ENCODE data around the gene TEX11. TPM values are rescaled to one million over a fixed set of nuclear protein-coding genes. Genes with fewer than 3 reads are reported as not detected.
"Not testable (repeated sequence)": the region's sequence is repeated elsewhere in the genome, so short reads cannot be mapped to it uniquely, and the experiment has no call there.

The TEX11 gene
- total RNA-seq, 1 donor from 2014 or later, result not detected

- FAIRE-seq (no peak), DNase-seq (ENCODE audit: low read depth) (no peak)
- H3K36me3 ChIP-seq (ENCODE audit: control insufficient read depth, insufficient read depth, low read length), result no peaks in the 10 kb centered on the region
Measured at GRCh38 chrX:70774223-70774622, 134.3 kb downstream of the TEX11 start.

GRCh38 chrX:70769659-70770227 lies 138.8 kb downstream of the TEX11 start:
- Histone ChIP-seq H3K27me3 (ENCODE audit: control insufficient read depth, insufficient read depth, low read length) (no peaks in the 10 kb centered on the region), H3K36me3 (ENCODE audit: control insufficient read depth, insufficient read depth, low read length) (no peaks in the 10 kb centered on the region), H3K4me3 (ENCODE audit: low read depth, low read length) (no peak overlapping the region)
- TF ChIP-seq, protein P1, sequence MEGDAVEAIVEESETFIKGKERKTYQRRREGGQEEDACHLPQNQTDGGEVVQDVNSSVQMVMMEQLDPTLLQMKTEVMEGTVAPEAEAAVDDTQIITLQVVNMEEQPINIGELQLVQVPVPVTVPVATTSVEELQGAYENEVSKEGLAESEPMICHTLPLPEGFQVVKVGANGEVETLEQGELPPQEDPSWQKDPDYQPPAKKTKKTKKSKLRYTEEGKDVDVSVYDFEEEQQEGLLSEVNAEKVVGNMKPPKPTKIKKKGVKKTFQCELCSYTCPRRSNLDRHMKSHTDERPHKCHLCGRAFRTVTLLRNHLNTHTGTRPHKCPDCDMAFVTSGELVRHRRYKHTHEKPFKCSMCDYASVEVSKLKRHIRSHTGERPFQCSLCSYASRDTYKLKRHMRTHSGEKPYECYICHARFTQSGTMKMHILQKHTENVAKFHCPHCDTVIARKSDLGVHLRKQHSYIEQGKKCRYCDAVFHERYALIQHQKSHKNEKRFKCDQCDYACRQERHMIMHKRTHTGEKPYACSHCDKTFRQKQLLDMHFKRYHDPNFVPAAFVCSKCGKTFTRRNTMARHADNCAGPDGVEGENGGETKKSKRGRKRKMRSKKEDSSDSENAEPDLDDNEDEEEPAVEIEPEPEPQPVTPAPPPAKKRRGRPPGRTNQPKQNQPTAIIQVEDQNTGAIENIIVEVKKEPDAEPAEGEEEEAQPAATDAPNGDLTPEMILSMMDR (IDR thresholded peaks at IDR 0.05; ENCODE audit: insufficient read depth, low read length, severe bottlenecking), result no peak
- no peak for FAIRE-seq
- DNase-seq (ENCODE audit: low read depth), result peak; percentile 12

More at GRCh38 chrX:70774223-70774622, 134.3 kb downstream of the TEX11 start:
- TF ChIP-seq, protein P1 (IDR thresholded peaks at IDR 0.05; ENCODE audit: insufficient read depth, low read length, severe bottlenecking), result no peak
- Histone ChIP-seq H3K27me3 (ENCODE audit: control insufficient read depth, insufficient read depth, low read length) (no peaks in the 10 kb centered on the region), H3K4me3 (ENCODE audit: low read depth, low read length) (no peak overlapping the region)

- FAIRE-seq, result no peak
- Histone ChIP-seq H3K4me3 (ENCODE audit: low read depth, low read length) (no peak overlapping the region), H3K27me3 (ENCODE audit: control insufficient read depth, insufficient read depth, low read length) (no peaks in the 10 kb centered on the region), H3K36me3 (ENCODE audit: control insufficient read depth, insufficient read depth, low read length) (no peaks in the 10 kb centered on the region)
- TF ChIP-seq, protein P1 (IDR thresholded peaks at IDR 0.05; ENCODE audit: insufficient read depth, low read length, severe bottlenecking), result no peak
- no peak for DNase-seq (ENCODE audit: low read depth)
Measured at GRCh38 chrX:70762285-70762684, 146.2 kb downstream of the TEX11 start.

GRCh38 chrX:70755850-70756249 lies 152.7 kb downstream of the TEX11 start:
- no peak for DNase-seq (ENCODE audit: low read depth)
- no peaks in the 10 kb centered on the region for H3K27me3 ChIP-seq (ENCODE audit: control insufficient read depth, insufficient read depth, low read length)
- H3K4me3 ChIP-seq (ENCODE audit: low read depth, low read length), result no peak overlapping the region
- TF ChIP-seq, protein P1 (IDR thresholded peaks at IDR 0.05; ENCODE audit: insufficient read depth, low read length, severe bottlenecking), result no peak
- FAIRE-seq, result no peak
- H3K36me3 ChIP-seq (ENCODE audit: control insufficient read depth, insufficient read depth, low read length), result no peaks in the 10 kb centered on the region

GRCh38 chrX:70754169-70754848 lies 154.2 kb downstream of the TEX11 start:
- no peak for FAIRE-seq

GRCh38 chrX:70733774-70734173 lies 174.7 kb downstream of the TEX11 start:
- not testable (repeated sequence) for H3K27me3 ChIP-seq (ENCODE audit: control insufficient read depth, insufficient read depth, low read length); H3K4me3 ChIP-seq (ENCODE audit: low read depth, low read length); H3K36me3 ChIP-seq (ENCODE audit: control insufficient read depth, insufficient read depth, low read length); DNase-seq (ENCODE audit: low read depth); FAIRE-seq

More at GRCh38 chrX:70754169-70754848, 154.2 kb downstream of the TEX11 start:
- H3K27me3 ChIP-seq (ENCODE audit: control insufficient read depth, insufficient read depth, low read length), result no peaks in the 10 kb centered on the region
- no peaks in the 10 kb centered on the region for H3K36me3 ChIP-seq (ENCODE audit: control insufficient read depth, insufficient read depth, low read length)
- no peak for DNase-seq (ENCODE audit: low read depth)
- H3K4me3 ChIP-seq (ENCODE audit: low read depth, low read length), result no peak overlapping the region
- TF ChIP-seq, protein P1 (IDR thresholded peaks at IDR 0.05; ENCODE audit: insufficient read depth, low read length, severe bottlenecking), result no peak

GRCh38 chrX:70727961-70728360 lies 180.6 kb downstream of the TEX11 start:
- H3K36me3 ChIP-seq (ENCODE audit: control insufficient read depth, insufficient read depth, low read length); H3K27me3 ChIP-seq (ENCODE audit: control insufficient read depth, insufficient read depth, low read length); FAIRE-seq; DNase-seq (ENCODE audit: low read depth); H3K4me3 ChIP-seq (ENCODE audit: low read depth, low read length): not testable (repeated sequence)

All from bronchial epithelial cell (primary cell).